HG02870 (cell line): ENCODE measurements around the gene BBOX1.
"Not testable (repeated sequence)": the region's sequence is repeated elsewhere in the genome, so short reads cannot be mapped to it uniquely, and the experiment has no call there.

ENCODE experiments used
- ATAC-seq: cut with Tn5 transposase; IDR thresholded peaks from one replicate; pipeline ENCODE4 v1.9.1; 2021; ENCODE audit warnings: mild to moderate bottlenecking, moderate library complexity; ENCODE audit not compliant: unreplicated experiment

BBOX1 gene, protein sequence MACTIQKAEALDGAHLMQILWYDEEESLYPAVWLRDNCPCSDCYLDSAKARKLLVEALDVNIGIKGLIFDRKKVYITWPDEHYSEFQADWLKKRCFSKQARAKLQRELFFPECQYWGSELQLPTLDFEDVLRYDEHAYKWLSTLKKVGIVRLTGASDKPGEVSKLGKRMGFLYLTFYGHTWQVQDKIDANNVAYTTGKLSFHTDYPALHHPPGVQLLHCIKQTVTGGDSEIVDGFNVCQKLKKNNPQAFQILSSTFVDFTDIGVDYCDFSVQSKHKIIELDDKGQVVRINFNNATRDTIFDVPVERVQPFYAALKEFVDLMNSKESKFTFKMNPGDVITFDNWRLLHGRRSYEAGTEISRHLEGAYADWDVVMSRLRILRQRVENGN

DNA sequence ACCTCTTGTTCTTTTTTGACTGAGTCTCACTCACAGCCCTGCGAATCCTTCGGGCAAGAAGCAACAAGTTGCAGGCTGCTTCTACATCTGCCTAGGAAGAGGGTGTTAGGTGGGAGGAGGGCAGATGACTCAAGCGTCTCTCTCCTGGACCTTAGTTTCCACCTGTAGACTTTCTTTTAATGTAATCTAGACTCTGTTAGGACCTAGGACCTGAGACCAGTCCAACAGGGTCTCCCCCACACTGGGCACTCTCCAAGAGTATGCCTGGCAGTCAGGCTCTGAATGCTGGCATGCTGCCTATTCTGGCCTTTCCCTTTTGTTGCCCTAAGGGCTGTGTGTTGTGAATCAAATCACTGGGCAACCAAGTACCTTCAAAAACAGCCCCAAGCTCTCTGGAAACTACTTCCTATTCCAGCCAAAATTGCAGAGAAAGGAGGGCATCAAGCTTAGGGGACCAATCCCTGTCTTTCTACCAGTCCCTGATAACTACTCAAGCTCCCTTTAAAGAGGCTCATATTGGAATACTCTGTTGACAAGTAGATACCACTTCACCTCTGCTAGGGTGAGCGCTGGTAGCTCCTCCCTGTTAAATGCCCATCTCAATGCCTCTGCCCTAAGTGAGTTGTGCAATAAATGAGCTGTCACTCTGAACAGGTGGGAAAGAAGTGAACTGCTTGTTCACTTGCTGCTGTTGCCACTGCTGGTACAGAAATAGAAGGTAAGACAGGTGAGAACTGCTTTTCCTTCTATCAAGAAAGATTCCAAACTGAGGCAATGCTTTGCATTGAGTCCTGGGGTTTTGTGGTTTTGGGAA is at the start of gene BBOX1:
Gene BBOX1, plus strand, starts transcription at position 514 of the 814 bp plus-strand sequence. CDS start 14,616 bp downstream, outside the sequence.
- ATAC-seq = no peak

DNA sequence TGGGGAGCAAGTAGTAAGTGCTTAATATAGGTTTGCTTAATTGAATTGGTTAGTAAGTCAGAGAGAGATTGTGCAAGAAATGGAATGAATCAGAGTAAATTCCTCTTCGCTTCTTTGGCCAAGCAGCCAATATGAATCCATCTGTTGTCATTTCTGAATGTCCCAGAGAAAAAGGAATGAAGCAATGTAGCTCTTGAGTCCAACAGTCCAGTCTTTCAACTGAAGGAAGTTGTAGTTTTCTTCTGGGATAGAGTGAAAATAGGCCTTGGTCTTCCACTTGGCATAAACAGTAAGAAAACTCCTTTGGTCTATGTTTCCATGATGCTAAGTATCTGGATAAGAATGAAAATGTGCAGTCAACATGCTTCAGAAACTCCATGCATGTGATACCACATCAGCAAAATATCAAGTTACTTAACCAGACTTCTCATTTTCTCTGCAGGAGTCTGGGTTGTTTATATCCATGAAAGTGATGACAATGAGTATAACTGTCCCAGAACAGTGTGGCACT is 48.5 kb upstream of the BBOX1 start:
- ATAC-seq = no peak

DNA sequence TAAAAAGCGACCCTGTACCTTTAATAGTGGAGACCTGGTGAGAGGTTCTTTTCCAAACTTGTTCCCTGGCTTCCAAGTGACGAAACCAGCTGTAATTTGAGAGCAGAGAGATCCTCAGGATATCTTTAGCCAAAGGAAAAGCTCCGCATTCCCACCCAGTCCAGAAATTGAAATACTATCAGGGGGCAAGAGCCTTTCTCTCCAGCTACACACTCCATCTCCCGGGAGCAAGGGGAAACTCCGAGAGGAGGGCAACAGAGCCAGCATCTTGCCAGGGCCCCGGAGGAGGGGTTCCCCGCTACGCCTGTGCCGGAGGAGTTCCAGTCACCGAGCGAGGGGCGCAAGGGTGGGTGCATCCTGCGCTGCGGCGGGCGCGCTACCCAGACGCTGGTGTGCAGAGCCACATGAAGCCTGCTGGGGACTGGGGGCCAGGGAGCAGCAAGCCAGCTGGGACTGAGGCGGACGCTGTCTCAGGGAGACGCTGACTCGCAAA is 46.6 kb upstream of the BBOX1 start, which contains the start of gene FIBIN:
Gene FIBIN, plus strand, starts transcription at position 148 of the 493 bp plus-strand sequence. CDS start 415 bp downstream, outside the sequence.
- no peak for ATAC-seq

DNA sequence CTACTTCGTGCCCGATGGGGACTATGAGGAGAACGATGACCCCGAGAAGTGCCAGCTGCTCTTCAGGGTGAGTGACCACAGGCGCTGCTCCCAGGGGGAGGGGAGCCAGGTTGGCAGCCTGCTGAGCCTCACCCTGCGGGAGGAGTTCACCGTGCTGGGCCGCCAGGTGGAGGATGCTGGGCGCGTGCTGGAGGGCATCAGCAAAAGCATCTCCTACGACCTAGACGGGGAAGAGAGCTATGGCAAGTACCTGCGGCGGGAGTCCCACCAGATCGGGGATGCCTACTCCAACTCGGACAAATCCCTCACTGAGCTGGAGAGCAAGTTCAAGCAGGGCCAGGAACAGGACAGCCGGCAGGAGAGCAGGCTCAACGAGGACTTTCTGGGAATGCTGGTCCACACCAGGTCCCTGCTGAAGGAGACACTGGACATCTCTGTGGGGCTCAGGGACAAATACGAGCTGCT is 46.0 kb upstream of the BBOX1 start:
- no peak for ATAC-seq

DNA sequence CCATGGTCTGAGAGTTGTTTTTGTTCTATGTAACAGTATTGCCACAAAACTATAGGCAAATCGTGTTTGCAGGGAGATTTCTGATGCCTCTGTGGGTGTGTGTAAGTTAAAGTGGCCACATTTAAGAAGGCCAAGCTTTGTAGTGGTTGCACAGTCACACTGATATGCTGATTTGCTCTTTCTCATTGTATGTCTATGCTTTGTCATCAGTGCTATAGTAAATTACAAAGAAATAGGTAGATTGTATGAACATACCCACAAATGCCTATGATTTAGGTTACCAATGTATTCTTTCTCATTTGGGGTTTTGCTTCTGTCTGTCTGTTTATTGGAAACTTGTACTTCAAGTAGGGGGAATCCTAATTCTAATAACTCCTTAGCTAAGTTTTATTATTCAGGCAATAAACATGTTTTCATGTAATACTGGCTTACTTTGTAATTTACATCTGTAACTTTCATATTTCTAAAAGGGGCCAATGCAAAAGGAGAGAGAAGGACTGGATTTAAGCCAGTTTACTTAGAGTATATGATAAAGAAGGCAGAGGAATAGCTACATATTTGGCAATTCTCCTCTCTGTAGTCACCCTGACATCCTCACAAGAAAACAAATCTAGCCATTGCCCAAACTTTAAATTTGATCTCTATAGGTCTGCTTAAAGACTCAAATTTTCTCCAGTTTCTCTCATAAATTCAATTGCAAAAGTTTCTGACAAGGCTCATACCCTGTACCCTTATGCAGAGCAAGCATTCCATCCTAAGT is 44.7 kb upstream of the BBOX1 start:
- no peak for ATAC-seq

DNA sequence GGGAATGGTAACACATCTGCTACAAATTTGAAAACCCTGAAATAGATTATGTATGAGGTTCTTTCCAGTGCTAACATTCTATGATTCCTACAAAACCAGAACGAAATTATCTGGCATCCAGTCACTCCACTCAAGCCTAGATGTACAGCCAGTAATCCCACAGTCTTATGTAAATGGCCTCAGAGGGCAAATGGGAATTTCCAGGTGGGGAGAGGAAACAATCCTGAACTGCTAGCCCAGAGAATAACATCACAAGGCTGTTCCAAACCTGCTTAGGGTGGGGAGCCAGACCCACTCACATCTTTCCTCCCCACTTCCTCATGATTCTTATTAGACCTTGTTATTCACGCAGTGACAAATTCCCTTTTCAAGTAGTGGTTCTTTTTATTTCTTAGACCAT is 43.2 kb upstream of the BBOX1 start:
- no peak for ATAC-seq

DNA sequence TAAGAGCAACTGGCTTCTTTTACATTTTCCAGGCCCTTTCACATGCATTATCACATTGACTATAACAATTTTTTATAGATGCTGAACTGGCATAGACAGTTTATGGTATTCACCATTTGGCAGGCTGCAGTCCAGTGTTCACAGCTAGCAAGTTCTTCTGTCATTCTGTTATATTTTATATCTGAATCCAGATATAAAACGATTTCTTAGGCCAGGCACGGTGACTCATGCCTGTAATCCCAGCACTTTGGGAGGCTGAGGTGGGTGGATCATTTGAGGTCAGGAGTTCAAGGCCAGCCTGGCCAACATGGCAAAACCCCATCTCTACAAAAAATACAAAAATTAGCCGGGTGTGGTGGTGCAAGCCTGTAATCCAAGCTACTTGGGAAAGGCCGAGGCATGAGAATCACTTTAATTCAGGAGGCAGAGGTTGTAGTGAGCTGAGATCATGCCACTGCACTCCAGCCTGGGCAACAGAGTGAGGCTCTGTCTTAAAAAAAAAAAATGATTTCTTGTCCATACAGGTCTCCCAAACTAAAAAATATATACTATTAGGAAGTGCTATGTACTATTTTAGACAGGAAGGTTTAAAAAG is 39.4 kb upstream of the BBOX1 start:
- ATAC-seq = not testable (repeated sequence)

DNA sequence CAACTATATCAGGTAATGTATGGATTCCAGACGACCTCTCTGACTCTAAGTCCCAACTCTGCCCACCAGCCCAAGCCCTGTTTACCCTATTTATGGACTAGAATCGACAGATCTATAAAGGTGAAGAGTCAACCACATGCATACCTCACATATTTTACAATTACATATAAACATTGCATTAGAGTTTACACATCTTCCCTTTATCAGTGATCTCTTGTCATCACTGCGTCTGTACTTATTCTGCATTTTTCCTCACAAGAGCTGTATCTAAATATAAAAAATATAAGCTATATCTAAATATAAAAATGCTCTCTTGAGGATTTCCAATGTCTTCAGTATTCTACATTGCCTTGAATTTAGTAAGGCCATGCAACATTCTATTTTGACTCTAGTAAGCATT is 38.2 kb upstream of the BBOX1 start:
- no peak for ATAC-seq

DNA sequence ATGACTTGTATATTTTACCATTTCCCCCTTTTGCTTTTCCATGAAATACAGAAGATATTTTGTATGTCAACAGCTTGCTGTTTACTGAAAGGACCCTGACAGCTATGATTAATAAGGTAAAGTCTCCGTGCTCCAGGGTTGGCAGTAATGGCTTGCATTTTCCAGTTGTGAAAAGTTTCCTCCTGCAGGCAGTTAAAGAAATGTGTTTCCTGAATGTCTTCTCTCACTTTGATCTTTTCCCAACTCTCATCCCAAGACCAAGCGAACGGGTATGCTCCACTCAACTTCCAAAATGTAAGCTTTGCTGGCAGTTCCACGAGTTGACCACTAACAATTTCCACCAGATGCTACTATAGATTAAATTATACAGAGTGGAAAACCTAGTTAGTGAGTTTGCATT is 37.8 kb upstream of the BBOX1 start:
- ATAC-seq = no peak

DNA sequence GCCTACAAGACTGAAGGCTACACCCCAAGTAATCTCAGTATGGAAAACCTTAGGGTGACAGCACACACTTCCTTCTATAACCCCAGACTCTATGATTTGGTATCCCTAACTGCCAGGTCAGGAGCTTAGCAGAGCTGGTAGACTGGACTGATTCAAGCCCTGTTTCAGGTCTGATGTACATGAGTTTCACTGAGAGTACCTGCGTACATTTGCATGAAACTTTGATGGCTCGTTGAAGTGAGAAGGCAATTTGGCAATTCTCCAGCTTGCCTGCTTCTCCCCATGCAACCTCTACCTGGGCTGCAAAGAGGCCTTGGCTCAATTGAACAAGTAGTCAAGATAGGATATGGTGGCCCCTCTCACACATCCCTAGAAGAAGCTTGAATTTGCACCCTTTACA is 36.5 kb upstream of the BBOX1 start:
- ATAC-seq = no peak

DNA sequence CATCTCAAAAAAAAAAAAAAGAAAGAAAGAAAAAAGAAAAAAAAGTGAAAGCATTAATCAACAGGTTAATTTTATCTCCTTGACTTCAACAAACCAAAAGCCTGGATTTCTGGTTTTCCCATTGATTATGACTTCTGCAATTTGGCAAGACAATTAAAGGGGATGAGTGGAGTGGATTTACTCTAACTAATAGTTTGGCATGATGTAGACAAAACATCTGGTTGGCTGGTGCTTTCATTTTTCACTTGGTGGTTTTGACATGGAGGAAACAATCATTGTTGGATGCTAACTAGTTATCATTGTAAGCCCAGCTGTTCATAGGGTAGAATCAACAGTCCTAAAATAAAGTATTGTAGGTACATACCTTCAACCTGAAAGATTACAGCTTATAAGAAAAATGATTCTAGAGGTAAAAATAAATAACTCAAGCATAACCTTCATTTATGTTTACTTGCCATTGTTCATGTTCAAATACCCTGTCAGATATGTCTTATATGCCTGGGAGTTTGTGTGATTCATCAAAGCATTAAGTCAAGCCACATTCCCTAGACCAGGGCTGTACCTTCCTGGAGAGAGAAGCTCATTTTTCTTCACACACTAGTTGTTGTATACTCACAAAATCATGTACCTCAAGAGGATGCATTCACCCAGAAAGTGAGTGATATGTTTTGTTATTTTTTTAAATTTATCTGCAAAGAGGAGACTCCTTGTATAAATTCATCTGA is 31.6 kb upstream of the BBOX1 start:
- no peak for ATAC-seq

DNA sequence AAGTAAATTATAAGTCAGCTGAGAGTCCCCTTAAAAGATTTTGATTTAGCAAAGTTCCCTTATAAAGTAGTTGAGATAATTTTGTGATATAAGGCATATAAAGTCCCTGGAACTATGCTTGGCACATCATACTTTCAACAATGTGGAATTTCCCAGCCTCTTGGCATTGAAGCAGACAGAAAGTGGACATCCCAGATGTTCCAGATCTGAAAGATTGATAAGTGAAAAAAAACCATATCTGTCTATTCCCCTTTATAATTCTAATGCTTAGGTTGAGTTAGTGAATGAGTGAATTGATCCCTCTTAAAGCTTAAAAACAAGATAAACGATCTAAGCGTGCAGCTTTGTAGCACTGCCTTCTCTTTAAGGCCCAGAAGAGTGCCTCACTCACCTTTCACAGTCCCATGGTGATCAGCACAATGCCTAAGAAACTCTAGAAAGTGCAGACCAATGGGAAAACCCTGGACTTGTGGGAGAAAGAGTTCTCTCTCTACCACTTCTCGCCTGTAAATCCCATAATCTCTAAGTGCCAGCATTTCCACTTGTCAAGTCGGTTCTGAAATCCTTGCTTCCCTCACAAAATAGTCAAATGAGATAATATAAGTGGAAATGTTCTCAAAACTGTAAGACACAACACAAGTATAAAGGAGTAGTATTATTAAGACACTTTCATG is 28.9 kb upstream of the BBOX1 start:
- ATAC-seq = no peak

DNA sequence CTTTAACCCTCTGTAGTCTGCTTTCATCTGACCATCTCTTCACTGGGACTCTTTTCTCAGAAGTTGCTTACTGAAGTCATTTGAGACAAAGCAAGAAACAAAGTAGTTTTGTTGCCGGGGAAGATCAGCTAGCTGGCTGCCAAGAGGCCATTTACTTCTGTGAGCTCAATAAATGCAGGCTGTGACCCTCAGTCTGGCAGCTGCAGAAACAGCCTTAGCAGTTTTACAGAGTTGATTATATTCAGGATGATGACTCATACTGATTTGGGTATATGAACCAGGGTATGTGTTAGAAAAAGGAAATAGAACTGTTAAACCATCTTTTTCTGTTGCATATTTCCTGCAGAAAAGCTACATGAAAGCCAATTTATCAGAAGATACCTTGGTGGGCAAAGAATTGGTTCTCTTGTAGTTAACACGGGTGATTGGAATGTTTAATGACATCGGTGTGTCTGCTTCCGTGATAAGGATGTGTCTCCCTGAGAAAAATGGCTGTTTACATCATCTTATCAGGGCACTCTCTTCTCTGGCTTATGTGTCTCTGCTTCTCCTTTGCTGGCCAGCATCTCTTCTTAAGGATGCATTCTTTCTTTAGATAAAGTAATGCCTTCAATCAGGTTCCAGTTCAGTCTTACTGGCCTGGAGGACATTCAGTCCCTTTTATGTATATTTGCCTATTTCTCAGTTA is 28.2 kb upstream of the BBOX1 start:
- peak; percentile 47 for ATAC-seq

DNA sequence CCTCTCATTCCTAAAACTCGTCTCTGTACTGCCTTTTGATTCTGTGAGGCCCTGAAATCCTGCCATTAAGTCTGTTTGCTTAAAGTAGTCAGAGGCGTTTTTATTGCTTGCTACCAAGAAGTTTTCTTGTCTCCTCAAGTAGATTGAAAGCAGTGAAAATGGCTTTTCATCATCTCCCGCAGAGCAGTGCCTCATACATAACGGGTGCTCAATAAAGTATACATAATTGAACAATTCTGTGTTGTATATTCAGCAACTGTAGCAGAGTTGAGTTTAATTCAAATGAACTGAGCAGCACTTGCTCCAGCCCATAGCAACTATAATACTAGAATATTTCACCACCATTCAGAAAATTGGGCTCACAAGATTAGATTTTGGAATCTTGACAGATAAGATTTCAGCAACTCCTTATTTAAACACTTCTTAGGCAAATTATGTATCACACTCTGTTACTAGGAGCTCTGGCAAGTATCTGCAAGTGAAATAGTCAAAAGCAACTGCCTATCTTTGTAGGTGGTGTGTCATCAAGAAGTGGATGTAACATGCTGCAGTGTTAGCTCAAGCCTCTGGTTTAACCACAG is 26.7 kb upstream of the BBOX1 start:
- ATAC-seq = no peak

DNA sequence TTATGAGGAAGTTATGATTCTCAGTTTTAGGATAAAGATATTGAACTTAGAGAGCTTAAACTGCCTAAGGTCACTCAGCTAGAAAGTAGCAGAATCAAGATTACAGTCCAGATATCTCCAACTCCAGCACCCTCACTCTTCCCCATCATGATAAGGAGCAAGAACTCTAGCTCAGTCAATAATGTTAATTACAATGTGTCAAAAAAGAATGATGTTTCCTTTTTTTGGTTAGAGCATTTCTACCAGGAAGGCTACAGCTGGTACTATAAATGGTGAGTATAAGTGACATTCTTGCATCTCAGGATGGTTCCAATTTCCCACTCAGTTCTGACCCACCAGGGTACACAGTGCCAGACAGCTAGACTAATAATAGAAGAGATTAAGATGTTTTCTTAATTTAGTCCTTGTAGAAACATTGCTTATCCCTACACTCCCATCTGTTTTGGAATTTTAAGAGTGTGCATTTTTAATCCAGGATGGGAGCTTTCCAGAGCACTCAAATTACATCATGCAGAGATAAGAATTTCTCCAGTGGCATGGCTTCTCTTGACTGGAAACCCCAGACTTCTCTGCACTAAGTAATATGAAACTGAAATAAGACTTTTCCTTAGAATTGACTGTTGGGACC is 21.6 kb upstream of the BBOX1 start:
- no peak for ATAC-seq

DNA sequence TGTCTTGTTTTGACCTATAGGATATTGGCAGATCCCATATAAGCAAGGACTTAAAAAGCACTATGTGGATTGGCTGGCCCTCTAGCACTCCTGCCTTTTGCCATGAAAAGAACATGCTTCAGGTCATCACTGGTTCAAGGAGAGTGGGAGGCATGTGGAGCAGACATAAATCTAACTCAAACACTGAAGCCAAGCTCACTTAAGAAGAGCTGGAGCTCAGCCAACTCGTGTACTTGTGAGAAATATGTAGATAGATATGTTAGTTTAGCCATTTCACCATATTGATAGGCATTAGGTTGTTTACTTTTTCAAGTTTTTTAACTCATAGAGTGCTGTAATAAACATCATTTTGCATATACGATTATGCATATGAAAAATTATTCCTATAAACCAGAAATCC is 19.9 kb upstream of the BBOX1 start:
- ATAC-seq = no peak

DNA sequence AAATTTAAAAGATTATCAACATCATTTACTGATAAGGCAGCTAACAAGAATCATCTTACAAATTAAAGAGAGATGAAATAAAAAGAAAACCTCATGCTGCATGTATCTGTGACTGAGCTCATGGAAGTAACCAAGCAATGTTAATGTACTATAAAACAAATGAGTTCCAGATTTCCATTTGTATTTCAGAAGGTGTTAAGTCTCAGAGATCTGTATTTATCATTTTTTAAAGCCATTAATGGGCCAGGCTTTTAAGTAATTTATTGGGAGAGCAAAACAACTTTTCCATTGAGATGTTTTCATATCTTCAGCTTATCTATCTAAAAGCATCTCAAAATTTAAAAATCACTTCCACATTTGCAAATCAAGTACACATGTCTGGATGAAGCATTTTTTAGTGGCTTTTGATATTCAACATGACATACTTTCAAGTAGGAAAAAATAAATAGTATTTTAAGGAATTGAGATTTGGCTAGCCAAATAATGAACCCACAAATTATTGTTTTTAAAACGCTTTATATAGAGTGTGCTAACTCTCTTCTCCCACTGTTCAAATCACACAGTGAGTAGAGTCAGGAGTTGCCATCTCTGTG is 17.9 kb upstream of the BBOX1 start:
- no peak for ATAC-seq
